ENCODE measurements around the gene SYT7. TPM values are rescaled to one million over a fixed set of nuclear protein-coding genes. Genes with fewer than 3 reads are reported as not detected.

SYT7 gene
- total and polyA plus RNA-seq, 10 of the 15 experiments (the other 5 are each of a cell fraction or from before 2014, with no cell fraction given), result not detected

- Histone ChIP-seq H3K4me1 (ENCODE audit: control insufficient read depth, insufficient read depth, low read length) (no peaks in the 10 kb centered on the region), H3K9me3 (replicated peaks; ENCODE audit: control insufficient read depth, insufficient read depth, low read length) (no peaks in the 10 kb centered on the region), H4K20me1 (ENCODE audit: control insufficient read depth, insufficient read depth) (no peaks in the 10 kb centered on the region), H3K27me3 (replicated peaks in 1 of 2; ENCODE audit: control insufficient read depth in 2 of 2, insufficient read depth in 2 of 2, low read length in 1 of 2) (no peaks in the 10 kb centered on the region), H3K4me2 (ENCODE audit: control insufficient read depth, insufficient read depth) (no peak overlapping the region), H3K27ac (ENCODE audit: control insufficient read depth, insufficient read depth) (no peak overlapping the region), H3K4me3 (no peak overlapping the region), H2AFZ (ENCODE audit: control insufficient read depth, low read depth, low read length) (no peak overlapping the region), H3K9ac (ENCODE audit: control insufficient read depth, insufficient read depth, low read length) (no peak overlapping the region), H3K79me2 (ENCODE audit: control insufficient read depth, insufficient read depth, low read length) (no peaks in the 10 kb centered on the region), H3K36me3 (ENCODE audit: control insufficient read depth in 2 of 2, insufficient read depth in 2 of 2, low read length in 1 of 2) (no peaks in the 10 kb centered on the region)
- no peak for FAIRE-seq
- in situ Hi-C loops (cut with MboI) (no loop called here), intact Hi-C loops (cut with micrococcal nuclease; ENCODE audit: unreplicated experiment) (no loop called here)
- CTCF ChIA-PET, result interaction anchor here (1.2 to 2.3 kb wide), 2 partner anchors 12 to 148 kb away, joined by 4 to 6 read pairs; no protein-coding TSS in a partner anchor
- 29% methylated on average over 10 of the region's 10 CpGs for WGBS (ENCODE audit: insufficient coverage, insufficient replicate concordance, low lambda C conversion rate, missing lambda C conversion rate)
- no TSS peak for BruUV-seq (replicated peaks)
- no peak for ATAC-seq
- SMC1A ChIA-PET (ENCODE audit: uncharacterized antibody, unreplicated experiment), result no interaction called here
- RAD21 ChIA-PET (ENCODE audit: unreplicated experiment), result no interaction called here
- POLR2A ChIA-PET, result no interaction called here
- no peak for DNase-seq (ENCODE audit: low read depth, low spot score)
- TF ChIP-seq SMAD1 (IDR thresholded peaks at IDR 0.05; ENCODE audit: low read depth, partially characterized antibody), result no peak
- no peak for TF ChIP-seq KDM1A (IDR thresholded peaks at IDR 0.05; ENCODE audit: borderline replicate concordance)
- TF ChIP-seq HDAC2 (IDR thresholded peaks at IDR 0.05), result no peak
- no peak for TF ChIP-seq GATAD2B (conservative IDR thresholded peaks at IDR 0.05; ENCODE audit: low read depth)
- TF ChIP-seq POLR2AphosphoS2 (IDR thresholded peaks at IDR 0.05; ENCODE audit: low read depth, low read length), result no peak
- no peak for TF ChIP-seq BMI1 (IDR thresholded peaks at IDR 0.05; ENCODE audit: borderline replicate concordance)
- TF ChIP-seq NR2F1 (conservative IDR thresholded peaks at IDR 0.05), result no peak
- TF ChIP-seq SUPT20H (IDR thresholded peaks at IDR 0.05; ENCODE audit: borderline replicate concordance, control insufficient read depth, low read depth, low read length), result no peak
- no peak for TF ChIP-seq CEBPZ (IDR thresholded peaks at IDR 0.05; ENCODE audit: low read depth, low read length)
- no peak for TF ChIP-seq NFYB (IDR thresholded peaks at IDR 0.05; ENCODE audit: insufficient read depth, low read depth, low read length)
- no peak for TF ChIP-seq IKZF1 (conservative IDR thresholded peaks at IDR 0.05)
- no peak for TF ChIP-seq PAX8 (IDR thresholded peaks at IDR 0.05)
- no peak for TF ChIP-seq ZNF24 (IDR thresholded peaks at IDR 0.05)
- no peak for TF ChIP-seq SMC3 (IDR thresholded peaks at IDR 0.05; ENCODE audit: borderline replicate concordance, low read length)
- TF ChIP-seq KAT2A (conservative IDR thresholded peaks at IDR 0.05; ENCODE audit: control insufficient read depth, low read depth, low read length), result no peak
- TF ChIP-seq, protein P1, sequence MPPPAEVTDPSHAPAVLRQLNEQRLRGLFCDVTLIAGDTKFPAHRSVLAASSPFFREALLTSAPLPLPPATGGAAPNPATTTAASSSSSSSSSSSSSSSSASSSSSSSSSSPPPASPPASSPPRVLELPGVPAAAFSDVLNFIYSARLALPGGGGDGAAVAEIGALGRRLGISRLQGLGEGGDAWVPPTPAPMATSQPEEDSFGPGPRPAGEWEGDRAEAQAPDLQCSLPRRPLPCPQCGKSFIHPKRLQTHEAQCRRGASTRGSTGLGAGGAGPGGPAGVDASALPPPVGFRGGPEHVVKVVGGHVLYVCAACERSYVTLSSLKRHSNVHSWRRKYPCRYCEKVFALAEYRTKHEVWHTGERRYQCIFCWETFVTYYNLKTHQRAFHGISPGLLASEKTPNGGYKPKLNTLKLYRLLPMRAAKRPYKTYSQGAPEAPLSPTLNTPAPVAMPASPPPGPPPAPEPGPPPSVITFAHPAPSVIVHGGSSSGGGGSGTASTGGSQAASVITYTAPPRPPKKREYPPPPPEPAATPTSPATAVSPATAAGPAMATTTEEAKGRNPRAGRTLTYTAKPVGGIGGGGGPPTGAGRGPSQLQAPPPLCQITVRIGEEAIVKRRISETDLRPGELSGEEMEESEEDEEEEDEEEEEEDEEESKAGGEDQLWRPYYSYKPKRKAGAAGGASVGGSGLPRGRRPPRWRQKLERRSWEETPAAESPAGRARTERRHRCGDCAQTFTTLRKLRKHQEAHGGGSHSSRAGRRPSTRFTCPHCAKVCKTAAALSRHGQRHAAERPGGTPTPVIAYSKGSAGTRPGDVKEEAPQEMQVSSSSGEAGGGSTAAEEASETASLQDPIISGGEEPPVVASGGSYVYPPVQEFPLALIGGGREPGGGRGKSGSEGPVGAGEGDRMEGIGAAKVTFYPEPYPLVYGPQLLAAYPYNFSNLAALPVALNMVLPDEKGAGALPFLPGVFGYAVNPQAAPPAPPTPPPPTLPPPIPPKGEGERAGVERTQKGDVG (CRISPR knock-in tag; IDR thresholded peaks at IDR 0.05), result no peak
- TF ChIP-seq BACH1 (IDR thresholded peaks at IDR 0.05; ENCODE audit: borderline replicate concordance), result no peak
Measured at GRCh38 chr11:61626580-61627380, 45.9 kb upstream of the SYT7 start.

Data from GM12878 (cell line).